ENCODE data around the gene PACS1.

The PACS1 gene

DNA sequence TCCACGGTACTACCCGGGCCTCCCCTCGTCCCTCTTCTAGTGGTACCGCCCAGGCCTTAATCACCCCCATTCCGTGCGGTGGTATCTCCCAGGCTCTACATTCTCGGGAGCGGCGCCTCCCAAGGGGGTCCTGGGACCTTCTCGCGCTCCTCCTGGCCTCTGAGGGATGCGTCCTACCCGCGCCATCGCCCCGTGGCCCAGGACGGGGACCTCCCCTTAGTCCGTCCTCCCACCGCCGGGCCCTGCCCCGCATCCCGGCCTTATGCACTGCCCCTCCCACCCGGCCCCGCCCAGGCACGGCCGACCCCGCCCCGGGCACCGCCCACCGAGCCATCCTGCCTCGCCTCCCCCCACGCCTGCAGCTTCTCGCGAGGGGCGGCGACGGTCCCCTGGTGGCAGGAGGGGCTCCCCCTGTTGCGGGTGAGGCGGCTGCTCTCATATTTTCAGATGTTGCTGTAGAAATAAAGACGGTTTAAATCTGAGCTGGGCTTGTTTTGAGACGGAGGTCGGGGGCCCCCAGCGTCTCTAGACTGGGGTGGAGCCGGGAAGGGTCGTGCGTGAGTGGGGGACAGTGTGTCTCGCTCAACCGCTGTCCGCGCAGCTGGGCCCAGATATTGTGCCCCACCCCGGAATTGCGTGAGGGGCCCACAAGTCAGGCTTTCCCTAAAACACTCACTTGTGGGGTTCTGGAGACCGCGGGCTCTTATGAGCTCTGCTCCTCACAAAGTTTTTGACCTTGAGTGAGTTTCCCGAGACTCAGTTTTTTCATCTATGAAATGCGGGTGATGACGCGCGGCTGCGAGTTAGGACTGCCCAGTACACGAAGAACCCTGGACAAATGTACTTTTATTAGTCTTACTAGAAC, 197.5 kb downstream of the PACS1 start:
- Histone ChIP-seq H4K20me1 (ENCODE audit: insufficient read depth, low read length) (no peaks in the 10 kb centered on the region), H3K27ac (ENCODE audit: low read length) (peak overlapping the region; percentile 78), H3K27me3 (replicated peaks; ENCODE audit: insufficient read depth, low read length) (no peaks in the 10 kb centered on the region), H3K4me1 (ENCODE audit: low read length) (peaks cover 11% of the 10 kb centered on the region; the same call in 1 of the 2 replicates), H2AFZ (ENCODE audit: low read length) (peak overlapping the region; percentile 28), H3F3A (ENCODE audit: insufficient read depth, low read length) (peaks cover 12% of the 10 kb centered on the region; the same call in 1 of the 2 replicates), H3K36me3 (replicated peaks; ENCODE audit: insufficient read depth, low read length) (0 out of 2 replicates have a peak, but pooled peaks cover 2% of the 10 kb centered on the region), H3K9ac (ENCODE audit: low read length) (peak overlapping the region; percentile 84), H3K79me2 (ENCODE audit: low read length) (peaks cover 32% of the 10 kb centered on the region), H3K4me2 (ENCODE audit: low read depth, low read length) (peak overlapping the region; percentile 94), H3K9me3 (replicated peaks; ENCODE audit: insufficient read depth, low read length) (no peaks in the 10 kb centered on the region), H3K4me3 (ENCODE audit: low read length) (peak overlapping the region; percentile 96), H3K9me2 (replicated peaks; ENCODE audit: insufficient read depth, low read length) (no peaks in the 10 kb centered on the region)
- TF ChIP-seq EZH2 (optimal IDR thresholded peaks at IDR 0.05; ENCODE audit: low read depth, low read length) = no peak
- TF ChIP-seq, protein P1, sequence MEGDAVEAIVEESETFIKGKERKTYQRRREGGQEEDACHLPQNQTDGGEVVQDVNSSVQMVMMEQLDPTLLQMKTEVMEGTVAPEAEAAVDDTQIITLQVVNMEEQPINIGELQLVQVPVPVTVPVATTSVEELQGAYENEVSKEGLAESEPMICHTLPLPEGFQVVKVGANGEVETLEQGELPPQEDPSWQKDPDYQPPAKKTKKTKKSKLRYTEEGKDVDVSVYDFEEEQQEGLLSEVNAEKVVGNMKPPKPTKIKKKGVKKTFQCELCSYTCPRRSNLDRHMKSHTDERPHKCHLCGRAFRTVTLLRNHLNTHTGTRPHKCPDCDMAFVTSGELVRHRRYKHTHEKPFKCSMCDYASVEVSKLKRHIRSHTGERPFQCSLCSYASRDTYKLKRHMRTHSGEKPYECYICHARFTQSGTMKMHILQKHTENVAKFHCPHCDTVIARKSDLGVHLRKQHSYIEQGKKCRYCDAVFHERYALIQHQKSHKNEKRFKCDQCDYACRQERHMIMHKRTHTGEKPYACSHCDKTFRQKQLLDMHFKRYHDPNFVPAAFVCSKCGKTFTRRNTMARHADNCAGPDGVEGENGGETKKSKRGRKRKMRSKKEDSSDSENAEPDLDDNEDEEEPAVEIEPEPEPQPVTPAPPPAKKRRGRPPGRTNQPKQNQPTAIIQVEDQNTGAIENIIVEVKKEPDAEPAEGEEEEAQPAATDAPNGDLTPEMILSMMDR (IDR thresholded peaks at IDR 0.05; ENCODE audit: low read length) = no peak
- peak; percentile 76 for DNase-seq

DNA sequence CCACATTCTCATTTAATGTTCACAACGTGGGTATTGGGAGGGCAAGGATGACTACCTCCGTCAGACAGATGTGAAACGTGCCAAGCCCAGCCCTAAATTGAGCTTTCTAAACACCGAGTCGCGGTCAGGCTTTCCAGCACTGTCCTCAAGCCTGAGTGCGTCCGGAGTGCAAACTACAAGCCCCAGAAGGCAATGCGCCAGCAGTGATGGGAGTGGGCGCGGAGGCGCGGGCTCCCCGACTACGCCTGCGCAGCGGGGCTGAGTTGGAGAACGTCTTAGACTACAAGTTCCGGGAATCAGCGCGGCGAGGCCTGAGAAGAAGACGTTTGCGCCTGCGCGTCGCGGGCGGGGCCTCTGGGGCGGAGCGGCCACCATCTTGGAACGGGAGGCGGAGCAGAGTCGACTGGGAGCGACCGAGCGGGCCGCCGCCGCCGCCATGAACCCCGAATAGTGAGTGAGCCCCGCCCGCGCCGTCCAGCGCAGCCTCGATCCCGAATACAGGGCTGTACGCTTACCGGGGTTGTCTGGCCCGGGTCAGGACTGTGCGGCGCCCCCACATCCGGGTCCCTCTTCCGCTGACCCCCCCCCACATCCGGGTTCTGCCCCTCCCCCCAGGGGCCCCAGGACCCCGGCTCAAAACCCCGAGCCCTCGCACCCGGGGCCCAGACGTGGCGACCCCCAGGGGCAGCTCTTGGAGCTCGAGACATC, 198.3 kb downstream of the PACS1 start, which contains the start of gene RAB1B:
Gene RAB1B, plus strand, starts transcription at position 396 of the 708 bp plus-strand sequence. Its CDS starts 41 bp downstream, at position 437.
- Histone ChIP-seq H2AFZ (ENCODE audit: low read length) (peak within 1 kb of the TSS; percentile 76), H3K27ac (ENCODE audit: low read length) (peak within 1 kb of the TSS; percentile 78), H4K20me1 (ENCODE audit: insufficient read depth, low read length) (no peaks in the 10 kb centered on the region)

More for the DNA sequence above, 198.3 kb downstream of the PACS1 start, which contains the start of gene RAB1B:
- H3K27me3 ChIP-seq (replicated peaks; ENCODE audit: insufficient read depth, low read length) = no peaks in the 10 kb centered on the region
- DNase-seq = peak; percentile 100
- no peaks in the 10 kb centered on the region for H3K9me3 ChIP-seq (replicated peaks; ENCODE audit: insufficient read depth, low read length)
- H3K4me1 ChIP-seq (ENCODE audit: low read length) = peaks cover 11% of the 10 kb centered on the region; the same call in 1 of the 2 replicates
- peaks cover 12% of the 10 kb centered on the region; the same call in 1 of the 2 replicates for H3F3A ChIP-seq (ENCODE audit: insufficient read depth, low read length)
- H3K9ac ChIP-seq (ENCODE audit: low read length) = peak within 1 kb of the TSS; percentile 84
- peaks cover 32% of the 10 kb centered on the region for H3K79me2 ChIP-seq (ENCODE audit: low read length)
- H3K9me2 ChIP-seq (replicated peaks; ENCODE audit: insufficient read depth, low read length) = no peaks in the 10 kb centered on the region
- H3K4me3 ChIP-seq (ENCODE audit: low read length) = peak within 1 kb of the TSS; percentile 96
- peak within 1 kb of the TSS; percentile 94 for H3K4me2 ChIP-seq (ENCODE audit: low read depth, low read length)
- 0 out of 2 replicates have a peak, but pooled peaks cover 3% of the 10 kb centered on the region for H3K36me3 ChIP-seq (replicated peaks; ENCODE audit: insufficient read depth, low read length)
- TF ChIP-seq EZH2 (optimal IDR thresholded peaks at IDR 0.05; ENCODE audit: low read depth, low read length) (no peak), EZH2phosphoT487 (IDR thresholded peaks at IDR 0.05; ENCODE audit: low read length) (no peak)
- TF ChIP-seq, protein P1 (IDR thresholded peaks at IDR 0.05; ENCODE audit: low read length) = no peak

All from MM.1S (cell line).